GM10248 (cell line): ENCODE results near the gene CHPT1.

Experiments
- CTCF ChIA-PET: fragments of 300-600 bp; sonication (Branson Sonifier 250); formaldehyde crosslinking; extraction: SDS; loops from one replicate; lab custom pipeline; 2021; ENCODE audit warnings: antibody characterized with exemption; lab: Yijun Ruan, JAX
- POLR2A ChIA-PET: fragments of 350-650 bp; sonication (Branson Sonifier 250); formaldehyde crosslinking; extraction: SDS; loops from one replicate; lab custom pipeline; 2020; ENCODE audit warnings: antibody characterized with exemption; lab: Yijun Ruan, JAX
- DNase-seq: peaks from one replicate; pipeline ENCODE4 v3.0.0; 2012; ENCODE audit errors: extremely low spot score
- CTCF ChIP-seq: IDR thresholded peaks from 2 replicates; pipeline ENCODE4 v1.5.1; 2012; ENCODE audit warnings: mild to moderate bottlenecking, low read depth; ENCODE audit errors: extremely low read depth, missing control alignments, control extremely low read depth

Gene CHPT1

GRCh38 chr12:101748907-101749306 is 51.5 kb downstream of the CHPT1 start:
- CTCF ChIA-PET: interaction anchor here (2.6 to 3.4 kb wide), 2 partner anchors 11 to 13 kb away, joined by 7 to 18 read pairs; no protein-coding TSS in a partner anchor
- POLR2A ChIA-PET: no interaction called here
- no peak for DNase-seq
- TF ChIP-seq CTCF: no peak

- no peak for DNase-seq
- ChIA-PET POLR2A (no interaction called here), CTCF (interaction anchor here (1.0 kb wide), 1 partner anchor 24 kb away, joined by 3 read pairs; no protein-coding TSS in a partner anchor)
These were observed 52.2 kb downstream of the CHPT1 start for GRCh38 chr12:101749657-101750056.

GRCh38 chr12:101750152-101750551 is 52.7 kb downstream of the CHPT1 start:
- POLR2A ChIA-PET: no interaction called here
- no peak for DNase-seq
- CTCF ChIA-PET: interaction anchor here (1.0 kb wide), 1 partner anchor 24 kb away, joined by 3 read pairs; no protein-coding TSS in a partner anchor
- TF ChIP-seq CTCF: no peak

More at GRCh38 chr12:101749657-101750056, 52.2 kb downstream of the CHPT1 start:
- TF ChIP-seq CTCF: no peak

- peak; percentile 71 for TF ChIP-seq CTCF
- peak; percentile 44 for DNase-seq
- CTCF ChIA-PET: interaction anchor here (0.8 to 3.7 kb wide), 19 partner anchors 8 to 333 kb away, joined by 3 to 30 read pairs (median 4); partner anchors contain the start of gene GNPTAB
- POLR2A ChIA-PET: no interaction called here
These were observed 62.1 kb downstream of the CHPT1 start for GRCh38 chr12:101759396-101760047.

- no peak for DNase-seq
- POLR2A ChIA-PET: no interaction called here
- CTCF ChIA-PET: interaction anchor here (1.0 to 3.7 kb wide), 8 partner anchors 9 to 271 kb away, joined by 3 to 30 read pairs (median 4); no protein-coding TSS in a partner anchor
- no peak for TF ChIP-seq CTCF
These were observed 63.9 kb downstream of the CHPT1 start for GRCh38 chr12:101761350-101761749.

GRCh38 chr12:101761781-101762180 is 64.3 kb downstream of the CHPT1 start:
- CTCF ChIA-PET: interaction anchor here (0.9 to 3.7 kb wide), 8 partner anchors 9 to 65 kb away, joined by 3 to 30 read pairs (median 4); no protein-coding TSS in a partner anchor

More at GRCh38 chr12:101761781-101762180, 64.3 kb downstream of the CHPT1 start:
- POLR2A ChIA-PET: no interaction called here
- no peak for DNase-seq
- no peak for TF ChIP-seq CTCF
